Endodermal cell (in vitro differentiated cells): ENCODE results near the gene ZBED4. TPM values are rescaled to one million over a fixed set of nuclear protein-coding genes. Genes with fewer than 3 reads are reported as not detected.

Experiments used
- DNase-seq: peaks from one replicate; pipeline ENCODE4 v3.0.0-alpha.2; 2017
- H3K27ac ChIP-seq: 2 replicates; pipeline ENCODE4 v1.5.1; 2013; ENCODE audit warnings: mild to moderate bottlenecking, low read depth, low read length, moderate library complexity
- H3K27me3 ChIP-seq: 2 replicates; pipeline ENCODE4 v1.6.1; 2013; ENCODE audit warnings: mild to moderate bottlenecking, low read length, moderate library complexity; ENCODE audit not compliant: insufficient read depth, control insufficient read depth, poor library complexity, severe bottlenecking
- H3K36me3 ChIP-seq: 2 replicates; pipeline ENCODE4 v1.7.0; 2013; ENCODE audit warnings: mild to moderate bottlenecking, low read length, moderate library complexity; ENCODE audit not compliant: control insufficient read depth, insufficient read depth
- H3K4me1 ChIP-seq: one replicate; pipeline ENCODE4 v1.7.0; 2013; ENCODE audit warnings: low read length; ENCODE audit not compliant: control insufficient read depth, insufficient read depth
- H3K4me3 ChIP-seq: 2 replicates; pipeline ENCODE4 v1.5.1; 2013; ENCODE audit warnings: mild to moderate bottlenecking, low read length, moderate library complexity
- H3K9ac ChIP-seq: 2 replicates; pipeline ENCODE4 v1.6.1; 2013; ENCODE audit warnings: mild to moderate bottlenecking, low read length, moderate library complexity; ENCODE audit not compliant: poor library complexity, severe bottlenecking; ENCODE audit errors: extremely low read depth
- H3K9me3 ChIP-seq: 2 replicates; pipeline ENCODE4 v1.6.1; 2013; ENCODE audit warnings: mild to moderate bottlenecking, low read length, moderate library complexity; ENCODE audit not compliant: control insufficient read depth
- H3K27ac Mint-ChIP-seq: 2 replicates; pipeline ENCODE4 v1.8.0; 2020; ENCODE audit warnings: mixed read lengths
- H3K27me3 Mint-ChIP-seq: 2 replicates; pipeline ENCODE4 v1.8.0; 2021; ENCODE audit warnings: mild to moderate bottlenecking, mixed read lengths; ENCODE audit not compliant: insufficient read depth
- H3K36me3 Mint-ChIP-seq: 2 replicates; pipeline ENCODE4 v1.8.0; 2020; ENCODE audit warnings: low read depth, mixed read lengths
- H3K4me1 Mint-ChIP-seq: 2 replicates; pipeline ENCODE4 v1.8.0; 2020; ENCODE audit warnings: mixed read lengths
- H3K4me3 Mint-ChIP-seq: 2 replicates; pipeline ENCODE4 v1.8.0; 2020; ENCODE audit warnings: mild to moderate bottlenecking, moderate library complexity, mixed read lengths
- H3K9me3 Mint-ChIP-seq: 2 replicates; pipeline ENCODE4 v1.8.0; 2020; ENCODE audit warnings: mild to moderate bottlenecking, mixed read lengths
- WGBS, 2 experiments: methylation state at CpG; one replicate each; pipeline versions ENCODE4 v1.1.5 to v1.1.7; 2013; ENCODE audit warnings: missing lambda C conversion rate in 2 of 2, mixed read lengths in 1 of 2; ENCODE audit not compliant: insufficient coverage in 1 of 2, insufficient read length in 1 of 2; 5-methylcytosine and 5-hydroxymethylcytosine counted together
- total RNA-seq, 2 donors: library from RNA; stranded (reverse); fragmentation: NEBNext Ultra II Directional in 1 of 2; extraction: Animal tissue kit (Norgen Biotek cat#: 25700) in 1 of 2; gene quantifications; 2 replicates in 1 of 2; 3 replicates in 1 of 2; pipeline ENCODE4 v1.2.1, GENCODE V29; 2021
- TF ChIP-seq, protein P1 (sequence below): fragments of 200-600 bp; sonication (generic); conservative IDR thresholded peaks from 2 replicates; pipeline ENCODE4 v1.5.0; 2021; ENCODE audit warnings: antibody characterized with exemption, mild to moderate bottlenecking

The ZBED4 gene
- total RNA-seq, 2 donors from 2014 or later, result 22.0 to 26.6 TPM

DNA sequence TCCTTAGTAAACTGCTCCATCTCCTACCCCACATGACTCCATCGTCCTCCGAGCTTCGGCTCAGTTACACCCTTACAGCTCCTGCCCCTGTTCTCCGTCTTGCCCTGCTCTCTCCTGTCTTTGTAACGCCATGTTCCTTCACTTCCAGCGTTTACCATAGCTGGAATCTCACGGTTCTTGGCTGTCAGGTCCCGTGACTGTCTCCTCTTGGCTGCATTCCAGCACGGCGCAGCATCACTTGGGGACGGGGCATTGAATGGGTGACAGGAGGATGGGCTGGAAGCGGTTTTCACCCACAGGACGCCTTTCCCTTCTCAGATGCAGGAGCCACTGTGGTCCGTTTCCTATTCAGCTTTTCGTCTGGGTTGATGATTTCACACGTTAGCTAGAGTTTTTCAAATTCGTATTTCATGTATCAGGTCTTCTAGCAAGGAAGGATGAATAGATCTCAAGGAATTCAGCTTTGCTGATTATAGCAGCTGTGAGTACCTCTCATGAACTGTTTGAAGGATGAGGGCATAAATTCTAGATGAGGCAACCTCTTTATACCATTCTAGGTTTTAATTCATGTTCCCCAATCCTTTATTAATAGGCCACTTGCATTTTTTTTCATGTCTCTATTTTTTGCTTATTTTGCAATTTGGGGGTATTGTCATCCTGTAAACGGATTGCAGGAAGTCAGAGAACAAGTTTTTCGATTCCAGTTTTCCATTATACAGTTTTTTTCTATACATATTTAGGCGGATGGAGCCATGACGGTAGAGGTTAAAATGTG is 29.1 kb downstream of the ZBED4 start:
- 88 to 91% methylated on average over 15 to 21 of the region's 21 CpGs for WGBS, 2 experiments
- H3K9me3 Mint-ChIP-seq, result peaks cover 15% of the 10 kb centered on the region
- H3K4me3 Mint-ChIP-seq, result no peak overlapping the region
- peaks cover 10% of the 10 kb centered on the region for H3K9me3 ChIP-seq
- no peak overlapping the region for H3K9ac ChIP-seq
- no peaks in the 10 kb centered on the region for H3K4me1 Mint-ChIP-seq
- H3K27me3 ChIP-seq, result no peaks in the 10 kb centered on the region
- H3K4me3 ChIP-seq, result no peak overlapping the region
- peaks cover 56% of the 10 kb centered on the region for H3K36me3 ChIP-seq
- H3K36me3 Mint-ChIP-seq, result peaks cover 68% of the 10 kb centered on the region
- H3K27ac ChIP-seq, result no peak overlapping the region
- no peaks in the 10 kb centered on the region for H3K4me1 ChIP-seq
- DNase-seq, result no peak
- H3K27me3 Mint-ChIP-seq, result no peaks in the 10 kb centered on the region
- H3K27ac Mint-ChIP-seq, result no peak overlapping the region
- TF ChIP-seq, protein P1, sequence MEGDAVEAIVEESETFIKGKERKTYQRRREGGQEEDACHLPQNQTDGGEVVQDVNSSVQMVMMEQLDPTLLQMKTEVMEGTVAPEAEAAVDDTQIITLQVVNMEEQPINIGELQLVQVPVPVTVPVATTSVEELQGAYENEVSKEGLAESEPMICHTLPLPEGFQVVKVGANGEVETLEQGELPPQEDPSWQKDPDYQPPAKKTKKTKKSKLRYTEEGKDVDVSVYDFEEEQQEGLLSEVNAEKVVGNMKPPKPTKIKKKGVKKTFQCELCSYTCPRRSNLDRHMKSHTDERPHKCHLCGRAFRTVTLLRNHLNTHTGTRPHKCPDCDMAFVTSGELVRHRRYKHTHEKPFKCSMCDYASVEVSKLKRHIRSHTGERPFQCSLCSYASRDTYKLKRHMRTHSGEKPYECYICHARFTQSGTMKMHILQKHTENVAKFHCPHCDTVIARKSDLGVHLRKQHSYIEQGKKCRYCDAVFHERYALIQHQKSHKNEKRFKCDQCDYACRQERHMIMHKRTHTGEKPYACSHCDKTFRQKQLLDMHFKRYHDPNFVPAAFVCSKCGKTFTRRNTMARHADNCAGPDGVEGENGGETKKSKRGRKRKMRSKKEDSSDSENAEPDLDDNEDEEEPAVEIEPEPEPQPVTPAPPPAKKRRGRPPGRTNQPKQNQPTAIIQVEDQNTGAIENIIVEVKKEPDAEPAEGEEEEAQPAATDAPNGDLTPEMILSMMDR, result no peak

DNA sequence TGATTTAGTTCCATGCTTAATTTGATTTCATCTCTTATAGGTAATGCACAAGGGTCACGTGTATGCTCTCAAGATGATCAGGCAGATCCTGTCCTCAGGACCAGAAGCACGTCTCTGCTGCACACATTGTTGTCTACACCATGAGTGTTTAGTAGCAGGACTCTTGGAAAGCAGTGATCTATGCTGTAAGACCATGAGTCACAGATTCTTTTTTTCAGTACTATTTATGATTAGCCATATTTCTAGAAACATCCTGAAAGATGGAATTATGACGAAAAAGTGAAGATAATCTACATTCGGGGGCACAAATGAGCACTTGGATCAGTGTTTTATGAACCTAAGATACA is 29.6 kb downstream of the ZBED4 start:
- H3K27ac ChIP-seq, result no peak overlapping the region
- H3K36me3 Mint-ChIP-seq, result peaks cover 70% of the 10 kb centered on the region
- no peaks in the 10 kb centered on the region for H3K27me3 ChIP-seq
- 95 to 98% methylated on average over 4 of the region's 4 CpGs for WGBS, 2 experiments
- H3K9me3 Mint-ChIP-seq, result peaks cover 14% of the 10 kb centered on the region
- H3K4me1 ChIP-seq, result no peaks in the 10 kb centered on the region
- TF ChIP-seq, protein P1, result no peak
- no peak for DNase-seq
- peaks cover 59% of the 10 kb centered on the region for H3K36me3 ChIP-seq
- no peak overlapping the region for H3K27ac Mint-ChIP-seq
- H3K4me3 ChIP-seq, result no peak overlapping the region
- no peaks in the 10 kb centered on the region for H3K4me1 Mint-ChIP-seq
- no peak overlapping the region for H3K9ac ChIP-seq
- no peaks in the 10 kb centered on the region for H3K27me3 Mint-ChIP-seq
- no peak overlapping the region for H3K4me3 Mint-ChIP-seq
- peaks cover 15% of the 10 kb centered on the region for H3K9me3 ChIP-seq

DNA sequence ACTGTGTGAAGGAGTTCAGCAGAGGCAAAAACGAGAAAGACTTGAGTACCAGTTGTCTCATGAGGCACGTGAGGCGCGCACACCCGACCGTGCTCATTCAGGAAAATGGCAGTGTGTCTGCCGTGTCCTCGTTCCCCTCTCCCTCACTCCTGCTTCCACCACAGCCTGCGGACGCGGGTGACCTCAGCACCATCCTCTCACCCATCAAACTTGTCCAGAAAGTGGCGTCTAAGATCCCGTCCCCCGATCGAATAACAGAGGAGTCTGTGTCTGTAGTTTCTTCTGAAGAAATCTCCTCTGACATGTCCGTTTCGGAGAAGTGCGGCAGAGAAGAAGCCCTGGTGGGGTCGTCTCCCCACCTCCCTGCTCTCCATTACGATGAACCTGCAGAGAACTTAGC is 30.4 kb downstream of the ZBED4 start:
- Mint-ChIP-seq H3K9me3 (peaks cover 12% of the 10 kb centered on the region), H3K27me3 (no peaks in the 10 kb centered on the region), H3K4me1 (no peaks in the 10 kb centered on the region), H3K4me3 (no peak overlapping the region), H3K36me3 (peaks cover 73% of the 10 kb centered on the region), H3K27ac (no peak overlapping the region)
- Histone ChIP-seq H3K27ac (no peak overlapping the region), H3K4me3 (no peak overlapping the region), H3K36me3 (peaks cover 65% of the 10 kb centered on the region), H3K27me3 (no peaks in the 10 kb centered on the region), H3K9me3 (peaks cover 16% of the 10 kb centered on the region), H3K9ac (no peak overlapping the region), H3K4me1 (no peaks in the 10 kb centered on the region)
- no peak for DNase-seq
- TF ChIP-seq, protein P1, result no peak
- WGBS, 2 experiments, result 93 to 99% methylated on average over 14 to 20 of the region's 20 CpGs
